ENCODE measurements around the gene CENPB.

The CENPB gene

GRCh38 chr20:3739054-3739925 lies 47.2 kb downstream of the CENPB start:
- Mint-ChIP-seq H3K4me3 (no peak overlapping the region), H3K36me3 (ENCODE audit: low read depth) (peaks cover 12% of the 10 kb centered on the region), H3K27me3 (ENCODE audit: low read depth, poor library complexity) (peaks cover 14% of the 10 kb centered on the region), H3K4me1 (peaks cover 63% of the 10 kb centered on the region), H3K27ac (peak overlapping the region; percentile 29), H3K9me3 (peaks cover 2% of the 10 kb centered on the region)
- TF ChIP-seq CTCF (IDR thresholded peaks at IDR 0.05) = no peak
- no peak for DNase-seq

- no peak for DNase-seq
- Mint-ChIP-seq H3K4me1 (peaks cover 72% of the 10 kb centered on the region), H3K9me3 (no peaks in the 10 kb centered on the region), H3K27ac (peak overlapping the region; percentile 73), H3K27me3 (ENCODE audit: low read depth, poor library complexity) (peaks cover 5% of the 10 kb centered on the region), H3K36me3 (ENCODE audit: low read depth) (peaks cover 4% of the 10 kb centered on the region), H3K4me3 (no peak overlapping the region)
- TF ChIP-seq CTCF (IDR thresholded peaks at IDR 0.05) = no peak
These were observed 48.2 kb downstream of the CENPB start for GRCh38 chr20:3738111-3739053.

- no peak for DNase-seq
- no peak overlapping the region for H3K4me3 Mint-ChIP-seq
- H3K4me1 Mint-ChIP-seq = peaks cover 85% of the 10 kb centered on the region
- peaks cover 4% of the 10 kb centered on the region for H3K27me3 Mint-ChIP-seq (ENCODE audit: low read depth, poor library complexity)
- no peak overlapping the region for H3K27ac Mint-ChIP-seq
- peaks cover 3% of the 10 kb centered on the region for H3K36me3 Mint-ChIP-seq (ENCODE audit: low read depth)
- TF ChIP-seq CTCF (IDR thresholded peaks at IDR 0.05) = no peak
- no peaks in the 10 kb centered on the region for H3K9me3 Mint-ChIP-seq
These were observed 50.8 kb downstream of the CENPB start for GRCh38 chr20:3735768-3736167.

- no peak for TF ChIP-seq CTCF (IDR thresholded peaks at IDR 0.05)
- no peak for DNase-seq
- Mint-ChIP-seq H3K36me3 (ENCODE audit: low read depth) (peaks cover 3% of the 10 kb centered on the region), H3K9me3 (no peaks in the 10 kb centered on the region), H3K4me3 (peak overlapping the region; percentile 47), H3K27me3 (ENCODE audit: low read depth, poor library complexity) (peaks cover 16% of the 10 kb centered on the region), H3K4me1 (peaks cover 80% of the 10 kb centered on the region), H3K27ac (no peak overlapping the region)
These were observed 52.3 kb downstream of the CENPB start for GRCh38 chr20:3734111-3734843.
